Suprapubic skin (tissue), 4 donors: ENCODE measurements around the gene SH2D3C. TPM values are rescaled to one million over a fixed set of nuclear protein-coding genes. Genes with fewer than 3 reads are reported as not detected.

Experiments used
- DNase-seq, 2 donors: peaks; one replicate each; pipeline ENCODE4 v3.0.0-alpha.2; 2019; ENCODE audit warnings: low spot score in 2 of 2
- H3K27ac ChIP-seq: fragments of 200-600 bp; sonication (generic); one replicate; pipeline ENCODE4 v1.5.1; 2019
- H3K27me3 ChIP-seq: fragments of 200-600 bp; sonication (generic); one replicate; pipeline ENCODE4 v1.5.1; 2019
- H3K36me3 ChIP-seq: fragments of 200-600 bp; sonication (generic); one replicate; pipeline ENCODE4 v1.5.1; 2019
- H3K4me1 ChIP-seq: fragments of 200-600 bp; sonication (generic); one replicate; pipeline ENCODE4 v1.5.1; 2019
- H3K4me3 ChIP-seq: fragments of 200-600 bp; sonication (generic); one replicate; pipeline ENCODE4 v1.5.1; 2019; ENCODE audit warnings: mild to moderate bottlenecking
- H3K9me3 ChIP-seq: fragments of 200-600 bp; sonication (generic); one replicate; pipeline ENCODE4 v1.5.1; 2019
- CTCF ChIP-seq, 2 donors: fragments of 200-600 bp in 1 of 2; fragments of 450-650 bp in 1 of 2; sonication (generic) in 1 of 2; IDR thresholded peaks; one replicate each; pipeline ENCODE4 v1.5.1; 2016 to 2019; ENCODE audit warnings: antibody characterized with exemption in 2 of 2, mild to moderate bottlenecking in 1 of 2, moderate library complexity in 1 of 2
- EP300 ChIP-seq: sonication (generic); formaldehyde crosslinking; IDR thresholded peaks from one replicate; pipeline ENCODE4 v1.6.1; 2017; ENCODE audit warnings: antibody characterized with exemption
- POLR2A ChIP-seq, 2 donors: fragments of 450-650 bp; IDR thresholded peaks; one replicate each; pipeline ENCODE4 v1.6.1; 2017; ENCODE audit warnings: antibody characterized with exemption in 2 of 2, mild to moderate bottlenecking in 2 of 2, moderate library complexity in 2 of 2
- POLR2AphosphoS5 ChIP-seq, 3 donors: sonication (generic); formaldehyde crosslinking; IDR thresholded peaks; one replicate each; pipeline ENCODE4 v1.6.1; 2017; ENCODE audit warnings: antibody characterized with exemption in 3 of 3
- WGBS: methylation state at CpG from one replicate; pipeline ENCODE4 v1.1.5; 2018; 5-methylcytosine and 5-hydroxymethylcytosine counted together
- total RNA-seq, 4 donors: library from RNA; depleted of rRNA; stranded (reverse); fragments of >200 nt; gene quantifications; one replicate each; pipeline ENCODE4 v1.1.0, GENCODE V29; 2016

SH2D3C gene
- total RNA-seq, 4 donors from 2014 or later: 3.4 to 8.9 (median 6.1) TPM

- no peak for DNase-seq
- Histone ChIP-seq H3K9me3 (no peaks in the 10 kb centered on the region), H3K4me1 (peaks cover 20% of the 10 kb centered on the region), H3K27ac (no peak overlapping the region), H3K27me3 (no peaks in the 10 kb centered on the region), H3K4me3 (peak overlapping the region; percentile 70), H3K36me3 (no peaks in the 10 kb centered on the region)
- 89% methylated on average over 15 of the region's 19 CpGs for WGBS
- TF ChIP-seq CTCF (IDR thresholded peaks at IDR 0.05) (no peak), EP300 (no peak), POLR2A (IDR thresholded peaks at IDR 0.05) (no peak), POLR2AphosphoS5 (IDR thresholded peaks at IDR 0.05) (no peak)
These were observed 64.3 kb downstream of the SH2D3C start for GRCh38 chr9:127714020-127714750.

GRCh38 chr9:127712867-127713266 is 65.6 kb downstream of the SH2D3C start:
- no peak overlapping the region for H3K27ac ChIP-seq
- no peak for DNase-seq
- TF ChIP-seq EP300: no peak
- no peaks in the 10 kb centered on the region for H3K36me3 ChIP-seq
- 86% methylated on average over 7 of the region's 10 CpGs for WGBS
- H3K9me3 ChIP-seq: no peaks in the 10 kb centered on the region
- H3K4me3 ChIP-seq: no peak overlapping the region
- no peaks in the 10 kb centered on the region for H3K27me3 ChIP-seq
- peaks cover 20% of the 10 kb centered on the region for H3K4me1 ChIP-seq

- Histone ChIP-seq H3K27me3 (no peaks in the 10 kb centered on the region), H3K36me3 (no peaks in the 10 kb centered on the region), H3K4me3 (no peak overlapping the region), H3K27ac (no peak overlapping the region), H3K4me1 (peaks cover 20% of the 10 kb centered on the region), H3K9me3 (no peaks in the 10 kb centered on the region)
- TF ChIP-seq POLR2AphosphoS5 (IDR thresholded peaks at IDR 0.05) (no peak), CTCF (IDR thresholded peaks at IDR 0.05) (no peak), POLR2A (IDR thresholded peaks at IDR 0.05) (no peak), EP300 (no peak)
- 87% methylated on average over 8 of the region's 11 CpGs for WGBS
- DNase-seq: no peak
These were observed 66.1 kb downstream of the SH2D3C start for GRCh38 chr9:127712371-127712770.

- no peak for TF ChIP-seq EP300
- TF ChIP-seq CTCF (IDR thresholded peaks at IDR 0.05): no peak
- no peak for TF ChIP-seq POLR2AphosphoS5 (IDR thresholded peaks at IDR 0.05)
- no peak for TF ChIP-seq POLR2A (IDR thresholded peaks at IDR 0.05)
- no peaks in the 10 kb centered on the region for H3K9me3 ChIP-seq
- H3K36me3 ChIP-seq: no peaks in the 10 kb centered on the region
- WGBS: 78% methylated on average over 3 of the region's 11 CpGs
- H3K4me3 ChIP-seq: no peak overlapping the region
- H3K27ac ChIP-seq: no peak overlapping the region
- H3K4me1 ChIP-seq: peaks cover 20% of the 10 kb centered on the region
- H3K27me3 ChIP-seq: no peaks in the 10 kb centered on the region
- no peak for DNase-seq
These were observed 66.6 kb downstream of the SH2D3C start for GRCh38 chr9:127711831-127712274.

- H3K4me3 ChIP-seq: no peak overlapping the region
- TF ChIP-seq EP300: no peak
- H3K27me3 ChIP-seq: no peaks in the 10 kb centered on the region
- no peak for DNase-seq
- no peaks in the 10 kb centered on the region for H3K9me3 ChIP-seq
- no peak overlapping the region for H3K27ac ChIP-seq
- H3K36me3 ChIP-seq: no peaks in the 10 kb centered on the region
- H3K4me1 ChIP-seq: peaks cover 20% of the 10 kb centered on the region
- 69% methylated on average over 5 of the region's 9 CpGs for WGBS
These were observed 67.2 kb downstream of the SH2D3C start for GRCh38 chr9:127711226-127711701.

GRCh38 chr9:127710204-127710783 is 68.2 kb downstream of the SH2D3C start:
- Histone ChIP-seq H3K36me3 (no peaks in the 10 kb centered on the region), H3K4me1 (peaks cover 16% of the 10 kb centered on the region), H3K27ac (no peak overlapping the region), H3K27me3 (no peaks in the 10 kb centered on the region), H3K9me3 (no peaks in the 10 kb centered on the region), H3K4me3 (no peak overlapping the region)
- no peak for DNase-seq
- TF ChIP-seq EP300 (no peak), POLR2A (IDR thresholded peaks at IDR 0.05) (no peak), POLR2AphosphoS5 (IDR thresholded peaks at IDR 0.05) (no peak), CTCF (IDR thresholded peaks at IDR 0.05) (no peak)
- WGBS: 92% methylated on average over 10 of the region's 10 CpGs
